Measurements from ENCODE around the gene PITRM1. TPM values are rescaled to one million over a fixed set of nuclear protein-coding genes. Genes with fewer than 3 reads are reported as not detected.

Gene PITRM1
- total and polyA plus RNA-seq, 2 donors (not counting 3 experiments of a cell fraction or from before 2014, with no cell fraction given) = 83.2 to 145 TPM

- Histone ChIP-seq H4K20me1 (replicated peaks; ENCODE audit: control insufficient read depth, extremely low read depth, insufficient read depth, low read length) (no peaks in the 10 kb centered on the region), H3K9me1 (replicated peaks; ENCODE audit: control insufficient read depth, extremely low read depth, insufficient read depth, low read length) (no peaks in the 10 kb centered on the region), H3K36me3 (ENCODE audit: control insufficient read depth in 2 of 2, extremely low read depth in 1 of 2, insufficient read depth in 2 of 2, low read length in 2 of 2) (peaks cover 40 to 57% of the 10 kb centered on the region in 2 experiments), H3K9ac (replicated peaks; ENCODE audit: extremely low read depth, insufficient read depth, low read length) (no peak overlapping the region), H3K27me3 (ENCODE audit: control insufficient read depth in 2 of 2, insufficient read depth in 2 of 2, low read length in 2 of 2) (no peaks in the 10 kb centered on the region), H3K27ac (ENCODE audit: insufficient read depth, low read depth, low read length) (no peak overlapping the region), H3K4me1 (ENCODE audit: control insufficient read depth, extremely low read depth, insufficient read depth, low read length) (no peaks in the 10 kb centered on the region), H3K79me2 (ENCODE audit: control insufficient read depth, insufficient read depth, low read length) (no peaks in the 10 kb centered on the region), H2AFZ (ENCODE audit: low read depth, low read length) (no peak overlapping the region), H3K9me3 (replicated peaks; ENCODE audit: control insufficient read depth, insufficient read depth, low read length) (no peaks in the 10 kb centered on the region), H3K4me3 (replicated peaks in 1 of 3; ENCODE audit: insufficient read depth in 1 of 3, low read depth in 1 of 3, low read length in 3 of 3) (no peak overlapping the region), H3K4me2 (ENCODE audit: insufficient read depth, low read length) (no peak overlapping the region)
- CTCF ChIA-PET = no interaction called here
- no TSS peak for BruUV-seq (replicated peaks)
- FAIRE-seq = no peak
- DNase-seq (ENCODE audit: low read depth, low spot score) = no peak
- dilution Hi-C loops (cut with MboI; ENCODE audit: extremely low pct_ligation_motif_present, low sequenced_read_pairs) (no loop called here), intact Hi-C loops (cut with micrococcal nuclease) (no loop called here)
- TF ChIP-seq POLR2AphosphoS5 (IDR thresholded peaks at IDR 0.05; ENCODE audit: insufficient read depth, low read depth, low read length) (no peak), CTCF (IDR thresholded peaks at IDR 0.05; ENCODE audit: extremely low read depth in 1 of 2, insufficient read depth in 1 of 2, low read depth in 1 of 2, low read length in 2 of 2) (no peak), GATA2 (IDR thresholded peaks at IDR 0.05; ENCODE audit: insufficient read depth, insufficient read length, low read depth, low read length) (no peak), MAX (IDR thresholded peaks at IDR 0.05; ENCODE audit: insufficient read depth, insufficient read length) (no peak), MYC (IDR thresholded peaks at IDR 0.05; ENCODE audit: low read depth, low read length) (no peak), POLR2A (IDR thresholded peaks at IDR 0.05; ENCODE audit: low read depth, low read length) (no peak), JUN (IDR thresholded peaks at IDR 0.05; ENCODE audit: borderline replicate concordance, insufficient read depth, insufficient read length, low read depth) (no peak), EZH2 (IDR thresholded peaks at IDR 0.05; ENCODE audit: borderline replicate concordance, low read depth, low read length, severe bottlenecking) (no peak), FOS (IDR thresholded peaks at IDR 0.05; ENCODE audit: borderline replicate concordance, insufficient read depth, low read length) (no peak)
- POLR2A ChIA-PET = no interaction called here
Observed at GRCh38 chr10:3143366-3143765, 29.2 kb downstream of the PITRM1 start.

All from endothelial cell of umbilical vein (primary cell).